ENCODE data around the gene IPO8.
"Not testable (repeated sequence)": the region's sequence is repeated elsewhere in the genome, so short reads cannot be mapped to it uniquely, and the experiment has no call there.

The IPO8 gene

DNA sequence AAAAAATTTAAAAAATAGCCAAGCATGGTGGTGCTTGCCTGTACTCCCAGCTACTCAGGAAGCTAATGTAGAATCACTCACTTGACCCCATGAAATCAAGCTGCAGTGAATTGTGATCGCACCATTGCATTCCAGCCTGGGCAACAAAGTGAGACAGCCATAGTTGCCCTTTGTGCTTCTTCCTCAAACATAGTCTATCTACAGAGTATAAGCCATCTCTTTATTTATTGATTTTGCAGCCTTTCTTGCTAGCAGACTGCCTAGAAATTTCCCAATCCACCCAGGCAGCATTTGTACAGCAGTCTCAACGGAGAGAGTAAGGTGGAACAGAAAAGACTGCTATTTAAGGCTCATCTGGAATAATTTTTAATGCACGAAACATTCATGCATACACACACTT, 68.8 kb downstream of the IPO8 start:
- Histone ChIP-seq H2AFZ (ENCODE audit: low read length) (no peak overlapping the region), H4K20me1 (ENCODE audit: insufficient read depth, low read length, poor library complexity, severe bottlenecking) (no peaks in the 10 kb centered on the region), H3K9me3 (ENCODE audit: insufficient read depth, low read depth, low read length) (no peaks in the 10 kb centered on the region), H3K4me3 (ENCODE audit: low read length, poor library complexity, severe bottlenecking) (no peak overlapping the region), H3K27me3 (ENCODE audit: insufficient read depth, low read length, poor library complexity, severe bottlenecking) (no peaks in the 10 kb centered on the region), H3K36me3 (ENCODE audit: insufficient read depth, low read length) (peaks cover 22% of the 10 kb centered on the region; the same call in 1 of the 2 replicates), H3K4me1 (ENCODE audit: insufficient read depth, low read length, poor library complexity, severe bottlenecking) (peaks cover 7% of the 10 kb centered on the region), H3K9ac (ENCODE audit: low read depth, low read length, poor library complexity, severe bottlenecking) (no peak overlapping the region), H3K9me2 (replicated peaks; ENCODE audit: low read depth, low read length) (no peaks in the 10 kb centered on the region), H3K4me2 (ENCODE audit: low read depth, low read length, poor library complexity, severe bottlenecking) (no peak overlapping the region), H3K79me2 (ENCODE audit: insufficient read depth, low read length) (no peaks in the 10 kb centered on the region), H3F3A (ENCODE audit: low read depth) (no peaks in the 10 kb centered on the region)
- TF ChIP-seq CTCF (conservative IDR thresholded peaks at IDR 0.05; ENCODE audit: low read length) (no peak), EZH2phosphoT487 (IDR thresholded peaks at IDR 0.05; ENCODE audit: borderline replicate concordance) (no peak)

DNA sequence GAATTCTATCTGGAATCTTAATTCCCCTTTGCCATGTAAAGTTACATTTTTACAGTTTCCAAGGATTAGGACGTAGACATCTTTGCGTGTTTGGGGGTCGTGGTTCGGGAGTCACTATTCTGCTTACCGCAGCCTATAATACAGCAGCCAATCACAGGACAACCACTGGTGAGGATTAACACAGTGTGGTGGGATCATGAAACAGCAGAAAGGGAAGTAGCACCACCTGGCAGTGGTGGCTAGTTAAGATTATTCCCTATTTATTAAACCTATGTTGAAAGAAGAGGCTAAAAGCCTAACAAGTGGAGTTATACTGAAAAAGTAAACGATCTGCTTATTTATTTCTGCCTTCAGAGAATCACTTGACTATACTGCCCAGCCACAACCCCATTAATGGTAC, 71.7 kb downstream of the IPO8 start:
- Histone ChIP-seq H3K27me3 (ENCODE audit: insufficient read depth, low read length, poor library complexity, severe bottlenecking) (no peaks in the 10 kb centered on the region), H3K36me3 (ENCODE audit: insufficient read depth, low read length) (peaks cover 6% of the 10 kb centered on the region; the same call in 1 of the 2 replicates), H2AFZ (ENCODE audit: low read length) (no peak overlapping the region), H3K79me2 (ENCODE audit: insufficient read depth, low read length) (no peaks in the 10 kb centered on the region), H3K9me3 (ENCODE audit: insufficient read depth, low read depth, low read length) (no peaks in the 10 kb centered on the region), H3F3A (ENCODE audit: low read depth) (no peaks in the 10 kb centered on the region), H3K9ac (ENCODE audit: low read depth, low read length, poor library complexity, severe bottlenecking) (no peak overlapping the region), H3K4me1 (ENCODE audit: insufficient read depth, low read length, poor library complexity, severe bottlenecking) (no peaks in the 10 kb centered on the region), H3K4me3 (ENCODE audit: low read length, poor library complexity, severe bottlenecking) (no peak overlapping the region), H3K4me2 (ENCODE audit: low read depth, low read length, poor library complexity, severe bottlenecking) (no peak overlapping the region), H3K9me2 (replicated peaks; ENCODE audit: low read depth, low read length) (no peaks in the 10 kb centered on the region), H4K20me1 (ENCODE audit: insufficient read depth, low read length, poor library complexity, severe bottlenecking) (no peaks in the 10 kb centered on the region)
- no peak for TF ChIP-seq CTCF (conservative IDR thresholded peaks at IDR 0.05; ENCODE audit: low read length)
- no peak for TF ChIP-seq EZH2phosphoT487 (IDR thresholded peaks at IDR 0.05; ENCODE audit: borderline replicate concordance)

DNA sequence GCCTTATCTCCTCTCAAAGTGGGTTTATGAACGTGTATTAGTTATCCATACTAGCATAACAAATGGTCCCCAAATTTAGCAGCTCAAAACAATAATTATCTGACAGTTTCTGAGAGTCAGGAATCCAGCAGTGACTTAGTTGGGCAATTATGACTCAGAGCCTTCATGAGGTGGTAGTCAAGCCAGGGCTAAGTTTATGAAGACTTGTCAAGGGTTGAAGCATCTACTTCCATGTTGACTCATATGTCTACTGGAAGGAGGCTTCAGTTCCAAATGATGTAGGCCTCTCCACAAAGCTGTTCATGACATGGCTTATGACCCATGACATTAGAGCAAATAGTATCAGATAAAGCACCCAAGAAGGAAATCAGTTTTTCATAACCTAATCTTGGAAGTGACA, 73.2 kb downstream of the IPO8 start:
- Histone ChIP-seq H3K9me3 (ENCODE audit: insufficient read depth, low read depth, low read length) (no peaks in the 10 kb centered on the region), H3K9ac (ENCODE audit: low read depth, low read length, poor library complexity, severe bottlenecking) (no peak overlapping the region), H3K36me3 (ENCODE audit: insufficient read depth, low read length) (no peaks in the 10 kb centered on the region), H3K4me1 (ENCODE audit: insufficient read depth, low read length, poor library complexity, severe bottlenecking) (no peaks in the 10 kb centered on the region), H4K20me1 (ENCODE audit: insufficient read depth, low read length, poor library complexity, severe bottlenecking) (no peaks in the 10 kb centered on the region), H3K4me3 (ENCODE audit: low read length, poor library complexity, severe bottlenecking) (no peak overlapping the region), H2AFZ (ENCODE audit: low read length) (no peak overlapping the region), H3F3A (ENCODE audit: low read depth) (no peaks in the 10 kb centered on the region), H3K4me2 (ENCODE audit: low read depth, low read length, poor library complexity, severe bottlenecking) (no peak overlapping the region), H3K79me2 (ENCODE audit: insufficient read depth, low read length) (no peaks in the 10 kb centered on the region), H3K27me3 (ENCODE audit: insufficient read depth, low read length, poor library complexity, severe bottlenecking) (no peaks in the 10 kb centered on the region), H3K9me2 (replicated peaks; ENCODE audit: low read depth, low read length) (no peaks in the 10 kb centered on the region)
- TF ChIP-seq CTCF (conservative IDR thresholded peaks at IDR 0.05; ENCODE audit: low read length), result no peak
- TF ChIP-seq EZH2phosphoT487 (IDR thresholded peaks at IDR 0.05; ENCODE audit: borderline replicate concordance), result no peak

DNA sequence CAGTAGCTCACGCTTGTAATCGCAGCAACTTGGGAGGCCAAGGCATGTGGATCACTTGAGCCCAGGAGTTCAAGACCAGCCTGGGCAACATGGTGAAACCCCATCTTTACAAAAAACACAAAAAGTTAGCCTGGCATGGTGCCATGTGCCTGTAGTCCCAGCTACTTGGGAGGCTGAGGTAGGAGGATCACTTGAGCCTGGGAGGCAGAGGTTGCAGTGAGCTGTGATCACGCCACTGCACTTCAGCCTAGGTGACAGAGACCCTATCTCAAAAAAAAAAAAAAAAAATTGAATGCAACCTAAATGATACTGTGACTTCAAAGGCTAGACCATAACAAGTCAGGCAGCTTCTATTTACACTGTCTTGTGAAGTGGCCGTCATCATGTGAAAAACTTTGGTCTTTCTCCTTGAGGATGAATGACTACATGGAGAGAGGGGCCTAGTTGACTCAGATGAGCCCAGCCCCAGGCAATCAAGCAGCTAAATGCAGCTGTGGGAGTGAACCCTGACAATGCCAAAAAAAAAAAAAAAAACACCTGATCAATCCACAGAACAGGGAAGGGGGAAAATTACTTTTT, 73.9 kb downstream of the IPO8 start:
- H3K4me2 ChIP-seq (ENCODE audit: low read depth, low read length, poor library complexity, severe bottlenecking); H3K4me3 ChIP-seq (ENCODE audit: low read length, poor library complexity, severe bottlenecking); H3K9me3 ChIP-seq (ENCODE audit: insufficient read depth, low read depth, low read length); H3K9me2 ChIP-seq (replicated peaks; ENCODE audit: low read depth, low read length); H3K79me2 ChIP-seq (ENCODE audit: insufficient read depth, low read length); H3K27me3 ChIP-seq (ENCODE audit: insufficient read depth, low read length, poor library complexity, severe bottlenecking); H3F3A ChIP-seq (ENCODE audit: low read depth); H3K36me3 ChIP-seq (ENCODE audit: insufficient read depth, low read length); H4K20me1 ChIP-seq (ENCODE audit: insufficient read depth, low read length, poor library complexity, severe bottlenecking); H3K9ac ChIP-seq (ENCODE audit: low read depth, low read length, poor library complexity, severe bottlenecking); H2AFZ ChIP-seq (ENCODE audit: low read length); H3K4me1 ChIP-seq (ENCODE audit: insufficient read depth, low read length, poor library complexity, severe bottlenecking): not testable (repeated sequence)
